ENCODE measurements around the gene ACTL9. TPM values are rescaled to one million over a fixed set of nuclear protein-coding genes. Genes with fewer than 3 reads are reported as not detected.

Gene ACTL9
- total and polyA plus RNA-seq, 2 donors (not counting 1 experiment from before 2014, with no cell fraction given), result not detected

- Mint-ChIP-seq H3K9me3 (ENCODE audit: insufficient read depth) (no peaks in the 10 kb centered on the region), H3K4me1 (no peaks in the 10 kb centered on the region), H3K27me3 (peaks cover 15% of the 10 kb centered on the region), H3K27ac (no peak overlapping the region), H3K4me3 (no peak overlapping the region)
- Histone ChIP-seq H3K4me3 (ENCODE audit: control extremely low read depth in 1 of 5, extremely low read depth in 1 of 5, insufficient read depth in 1 of 5, low read depth in 2 of 5, low read length in 4 of 5) (no peak overlapping the region), H3K9ac (ENCODE audit: low read length) (no peak overlapping the region), H3K9me3 (ENCODE audit: control extremely low read depth in 1 of 3, control insufficient read depth in 2 of 3, insufficient read depth in 1 of 3, low read length in 2 of 3) (peaks cover 0 to 9% (median 0%) of the 10 kb centered on the region in 3 donors), H2AFZ (ENCODE audit: insufficient read depth, low read depth, low read length, poor library complexity, severe bottlenecking) (no peak overlapping the region), H3K4me1 (ENCODE audit: control insufficient read depth in 2 of 2, insufficient read depth in 2 of 2, low read length in 2 of 2) (no peaks in the 10 kb centered on the region), H3K4me2 (replicated peaks; ENCODE audit: low read depth, low read length, poor library complexity, severe bottlenecking) (no peak overlapping the region), H4K20me1 (ENCODE audit: control insufficient read depth, insufficient read depth, low read length, poor library complexity, severe bottlenecking) (no peaks in the 10 kb centered on the region), H3K27me3 (replicated peaks in 1 of 4; ENCODE audit: control extremely low read depth in 1 of 4, control insufficient read depth in 3 of 4, insufficient read depth in 4 of 4, low read length in 3 of 4) (peaks cover 0 to 4% (median 0%) of the 10 kb centered on the region in 4 experiments), H3K27ac (ENCODE audit: low read length in 2 of 2) (no peak overlapping the region), H3K36me3 (replicated peaks in 1 of 2; ENCODE audit: control extremely low read depth in 1 of 2, control insufficient read depth in 1 of 2, extremely low read depth in 1 of 2, insufficient read depth in 2 of 2, low read length in 1 of 2) (no peaks in the 10 kb centered on the region), H3K79me2 (ENCODE audit: control insufficient read depth, insufficient read depth, low read length) (no peaks in the 10 kb centered on the region)
- DNase-seq (no peak), ATAC-seq (ENCODE audit: low read depth) (no peak)
- intact Hi-C loops (cut with micrococcal nuclease), result no loop called here
- 72% methylated on average over 3 of the region's 5 CpGs for WGBS (ENCODE audit: insufficient coverage)
- ChIA-PET POLR2A (no interaction called here), CTCF (no interaction called here)
- no peak for TF ChIP-seq EZH2 (IDR thresholded peaks at IDR 0.05; ENCODE audit: borderline replicate concordance, insufficient read depth, low read depth, low read length, poor library complexity, severe bottlenecking)
- no peak for TF ChIP-seq CTCF (IDR thresholded peaks at IDR 0.05)
These were observed 12.0 kb downstream of the ACTL9 start for GRCh38 chr19:8686549-8686948.

- H3K27ac ChIP-seq (ENCODE audit: low read length in 2 of 2), result no peak overlapping the region
- Mint-ChIP-seq H3K4me1 (no peaks in the 10 kb centered on the region), H3K9me3 (ENCODE audit: insufficient read depth) (no peaks in the 10 kb centered on the region), H3K27ac (no peak overlapping the region), H3K27me3 (peaks cover 14% of the 10 kb centered on the region), H3K4me3 (no peak overlapping the region)
- H3K4me3 ChIP-seq (ENCODE audit: control extremely low read depth in 1 of 5, extremely low read depth in 1 of 5, insufficient read depth in 1 of 5, low read depth in 2 of 5, low read length in 4 of 5), result no peak overlapping the region
- H3K4me1 ChIP-seq (ENCODE audit: control insufficient read depth in 2 of 2, insufficient read depth in 2 of 2, low read length in 2 of 2), result no peaks in the 10 kb centered on the region
- ChIA-PET POLR2A (no interaction called here), CTCF (interaction anchor here (1.7 kb wide), 1 partner anchor 10 kb away, joined by 6 read pairs; no protein-coding TSS in a partner anchor)
- DNase-seq (no peak), ATAC-seq (ENCODE audit: low read depth) (no peak)
- no peak overlapping the region for H3K9ac ChIP-seq (ENCODE audit: low read length)
- no peak overlapping the region for H2AFZ ChIP-seq (ENCODE audit: insufficient read depth, low read depth, low read length, poor library complexity, severe bottlenecking)
- H3K36me3 ChIP-seq (replicated peaks in 1 of 2; ENCODE audit: control extremely low read depth in 1 of 2, control insufficient read depth in 1 of 2, extremely low read depth in 1 of 2, insufficient read depth in 2 of 2, low read length in 1 of 2), result no peaks in the 10 kb centered on the region
- TF ChIP-seq CTCF (IDR thresholded peaks at IDR 0.05), result no peak
- TF ChIP-seq EZH2 (IDR thresholded peaks at IDR 0.05; ENCODE audit: borderline replicate concordance, insufficient read depth, low read depth, low read length, poor library complexity, severe bottlenecking), result no peak
- H3K9me3 ChIP-seq (ENCODE audit: control extremely low read depth in 1 of 3, control insufficient read depth in 2 of 3, insufficient read depth in 1 of 3, low read length in 2 of 3), result peaks cover 0 to 9% (median 0%) of the 10 kb centered on the region in 3 donors
- intact Hi-C loops (cut with micrococcal nuclease), result no loop called here
- no peaks in the 10 kb centered on the region for H4K20me1 ChIP-seq (ENCODE audit: control insufficient read depth, insufficient read depth, low read length, poor library complexity, severe bottlenecking)
- 89% methylated on average over 5 of the region's 21 CpGs for WGBS (ENCODE audit: insufficient coverage)
- H3K27me3 ChIP-seq (replicated peaks in 1 of 4; ENCODE audit: control extremely low read depth in 1 of 4, control insufficient read depth in 3 of 4, insufficient read depth in 4 of 4, low read length in 3 of 4), result peaks cover 0 to 7% (median 0%) of the 10 kb centered on the region in 4 experiments
- no peak overlapping the region for H3K4me2 ChIP-seq (replicated peaks; ENCODE audit: low read depth, low read length, poor library complexity, severe bottlenecking)
- H3K79me2 ChIP-seq (ENCODE audit: control insufficient read depth, insufficient read depth, low read length), result no peaks in the 10 kb centered on the region
These were observed 14.3 kb downstream of the ACTL9 start for GRCh38 chr19:8684001-8684902.

Measured in B cell (primary cell).